Heart right ventricle (tissue), 16 donors: Measurements from ENCODE around the gene OGFR. TPM values are rescaled to one million over a fixed set of nuclear protein-coding genes. Genes with fewer than 3 reads are reported as not detected.
A peak's percentile ranks its signal among the peaks of the same experiment; 100 is the strongest.

ENCODE experiments used
- ATAC-seq, 8 donors: fragments of 200-7000 bp; cut with Tn5 transposase; one replicate each; pipeline ENCODE4 v1.9.1; 2020; ENCODE audit warnings: mild to moderate bottlenecking in 8 of 8, moderate library complexity in 8 of 8, moderate number of reproducible peaks in 1 of 8
- DNase-seq, 2 donors: peaks; one replicate each; pipeline ENCODE4 v3.0.0-alpha.2; 2020
- H3K27ac ChIP-seq, 10 donors: fragments of 200-600 bp; sonication (generic) in 2 of 10; one replicate each; pipeline versions ENCODE4 v1.5.0 to v1.8.0; 2020 to 2022; ENCODE audit warnings: mild to moderate bottlenecking in 3 of 10
- H3K27me3 ChIP-seq, 7 donors: fragments of 200-600 bp; one replicate each; pipeline ENCODE4 v1.8.0; 2021 to 2022; ENCODE audit warnings: mild to moderate bottlenecking in 2 of 7
- H3K36me3 ChIP-seq, 9 donors: fragments of 200-600 bp; sonication (generic) in 1 of 9; one replicate each; pipeline versions ENCODE4 v1.5.0 to v1.8.0; 2020 to 2022; ENCODE audit warnings: mild to moderate bottlenecking in 2 of 9
- H3K4me1 ChIP-seq, 9 donors: fragments of 200-600 bp; sonication (generic) in 1 of 9; one replicate each; pipeline versions ENCODE4 v1.5.0 to v1.8.0; 2020 to 2022; ENCODE audit warnings: mild to moderate bottlenecking in 4 of 9
- H3K4me3 ChIP-seq, 10 donors: fragments of 200-600 bp; sonication (generic) in 2 of 10; one replicate each; pipeline versions ENCODE4 v1.5.0 to v1.8.0; 2020 to 2022; ENCODE audit warnings: mild to moderate bottlenecking in 7 of 10, moderate library complexity in 2 of 10
- H3K9me3 ChIP-seq, 11 donors: fragments of 200-600 bp in 10 of 11; sonication (generic) in 2 of 11; one replicate each; pipeline versions ENCODE4 v1.5.0 to v1.8.0; 2013 to 2022; ENCODE audit warnings: mild to moderate bottlenecking in 2 of 11, control low read depth in 1 of 11, moderate library complexity in 1 of 11
- WGBS, 2 donors: extraction: QIAGEN DNeasy Blood & Tissue Kit; methylation state at CpG; one replicate each; pipeline ENCODE4 v1.1.7; 2013; ENCODE audit warnings: inconsistent platforms in 1 of 2; 5-methylcytosine and 5-hydroxymethylcytosine counted together
- intact Hi-C, 10 donors: fragments of 100-400 bp; cut with DNase I; formaldehyde crosslinking; loops; one replicate each; pipeline versions ENCODE4 v1.11.1 to v1.14.2; 2022
- polyA plus RNA-seq, 2 donors: library from polyadenylated mRNA; stranded (reverse); fragments of 200-250 nt; gene quantifications; one replicate each; pipeline ENCODE4 v1.2.3, GENCODE V29; 2013
- total RNA-seq, 10 donors: library from RNA; stranded (reverse); fragmentation: NEBNext Ultra II Directional in 3 of 10; extraction: Animal tissue kit (Norgen Biotek cat#: 25700) in 3 of 10; gene quantifications; one replicate each; pipeline versions ENCODE4 v1.2.1 to v1.2.4, GENCODE V29; 2021 to 2023
- TF ChIP-seq, protein P1 (sequence below), 9 donors: fragments of 200-600 bp; sonication (generic) in 2 of 9; IDR thresholded peaks; one replicate each; pipeline versions ENCODE4 v1.5.0 to v1.8.0; 2021 to 2022; ENCODE audit warnings: antibody characterized with exemption in 9 of 9, mild to moderate bottlenecking in 5 of 9, moderate library complexity in 1 of 9
- donor health status: Arrhythmogenic right ventricular cardiomyopathy.
- donor health status: ischemic (EF 13 %, LVEDD 7.1; RV severe dilation, severe dysfunction).
- donor health status: healthy with polysubstance abuse.
- donor health status: DM: no; HTN: yes; CAD: no.
- donor health status: DM: no; HTN: no; CAD: no.
- donor health status: ischemic (EF 25% LVEDD 6.9; RV normal size, moderate dysfunction).
- donor health status: ischemic (EF 25% LVEDD 5.7; RV mildly dilated, moderate dysfunction).
- donor health status: healthy.
- donor health status: DM: yes; HTN: yes; CAD: no.
- donor health status: Ischemic cardiomyopathy.
- donor health status: ischemic (EF 35%, LVEDD 5.7; RV mildly dilated, moderate dysfunction).
- donor health status: nonischemic (EF 11% LVEDD 7.7; RV severe dilation, severe dysfunction).
- donor health status: DM: yes; HTN: yes; CAD: no.
- donor health status: PGD.
- donor health status: ischemic (EF 29% LVEDD 5.4; RV normal size, mild dysfunction).
- donor health status: nonischemic (EF 23%, LVEDD 6.1; RV moderate dilation, normal function).

OGFR gene
- total and polyA plus RNA-seq, 12 donors: 13.0 to 37.5 (median 17.5) TPM

- intact Hi-C loops: loop anchor here in 3 of 10 donors (5.0 to 10.0 kb wide), 3 partner anchors 294 to 657 kb away; partner anchors contain the start of genes CABLES2 (in 2 of the 3), PSMA7 (in 1 of the 3) and SS18L1 (in 1 of the 3)
- peaks cover 6 to 63% (median 53%) of the 10 kb centered on the region in 9 donors for H3K4me1 ChIP-seq
- WGBS, 2 donors: 89 to 92% methylated on average over 8 of the region's 8 CpGs
Measured at GRCh38 chr20:62799036-62799435, 5.6 kb upstream of the OGFR start.

DNA sequence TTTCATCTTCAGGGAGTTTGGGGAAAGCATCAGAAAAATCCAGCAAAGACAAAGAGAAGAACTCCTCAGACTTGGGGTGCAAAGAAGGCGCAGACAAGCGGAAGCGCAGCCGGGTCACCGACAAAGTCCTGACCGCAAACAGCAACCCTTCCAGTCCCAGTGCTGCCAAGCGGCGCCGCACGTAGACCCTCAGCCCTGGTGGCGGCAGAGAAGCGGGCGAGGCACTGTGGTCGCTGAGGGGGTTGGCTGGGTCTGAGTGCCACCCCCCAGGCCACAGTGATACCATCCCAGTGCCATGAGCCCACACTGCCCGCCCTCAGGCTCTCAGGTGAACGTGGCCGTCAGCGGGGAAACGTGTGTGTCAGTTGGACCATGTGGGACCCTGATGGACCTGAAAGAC, 5.2 kb upstream of the OGFR start:
- Histone ChIP-seq H3K27ac (no peak overlapping the region), H3K9me3 (no peaks in the 10 kb centered on the region), H3K36me3 (peaks cover 0 to 44% (median 9%) of the 10 kb centered on the region in 9 donors), H3K4me3 (no peak overlapping the region), H3K27me3 (no peaks in the 10 kb centered on the region), H3K4me1 (peaks cover 6 to 65% (median 56%) of the 10 kb centered on the region in 9 donors)
- intact Hi-C loops: loop anchor here in 3 of 10 donors (5.0 to 10.0 kb wide), 3 partner anchors 295 to 657 kb away; partner anchors contain the start of genes CABLES2 (in 2 of the 3), PSMA7 (in 1 of the 3) and SS18L1 (in 1 of the 3)
- no peak for ATAC-seq
- WGBS, 2 donors: 97 to 98% methylated on average over 19 of the region's 19 CpGs
- TF ChIP-seq, protein P1, sequence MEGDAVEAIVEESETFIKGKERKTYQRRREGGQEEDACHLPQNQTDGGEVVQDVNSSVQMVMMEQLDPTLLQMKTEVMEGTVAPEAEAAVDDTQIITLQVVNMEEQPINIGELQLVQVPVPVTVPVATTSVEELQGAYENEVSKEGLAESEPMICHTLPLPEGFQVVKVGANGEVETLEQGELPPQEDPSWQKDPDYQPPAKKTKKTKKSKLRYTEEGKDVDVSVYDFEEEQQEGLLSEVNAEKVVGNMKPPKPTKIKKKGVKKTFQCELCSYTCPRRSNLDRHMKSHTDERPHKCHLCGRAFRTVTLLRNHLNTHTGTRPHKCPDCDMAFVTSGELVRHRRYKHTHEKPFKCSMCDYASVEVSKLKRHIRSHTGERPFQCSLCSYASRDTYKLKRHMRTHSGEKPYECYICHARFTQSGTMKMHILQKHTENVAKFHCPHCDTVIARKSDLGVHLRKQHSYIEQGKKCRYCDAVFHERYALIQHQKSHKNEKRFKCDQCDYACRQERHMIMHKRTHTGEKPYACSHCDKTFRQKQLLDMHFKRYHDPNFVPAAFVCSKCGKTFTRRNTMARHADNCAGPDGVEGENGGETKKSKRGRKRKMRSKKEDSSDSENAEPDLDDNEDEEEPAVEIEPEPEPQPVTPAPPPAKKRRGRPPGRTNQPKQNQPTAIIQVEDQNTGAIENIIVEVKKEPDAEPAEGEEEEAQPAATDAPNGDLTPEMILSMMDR (IDR thresholded peaks at IDR 0.05): no peak
- DNase-seq: no peak

More at GRCh38 chr20:62799036-62799435, 5.6 kb upstream of the OGFR start:
- DNase-seq (no peak), ATAC-seq (no peak)
- Histone ChIP-seq H3K36me3 (peaks cover 0 to 44% (median 9%) of the 10 kb centered on the region in 9 donors), H3K27me3 (no peaks in the 10 kb centered on the region), H3K27ac (no peak overlapping the region), H3K9me3 (no peaks in the 10 kb centered on the region), H3K4me3 (no peak overlapping the region)
- TF ChIP-seq, protein P1 (IDR thresholded peaks at IDR 0.05): no peak

DNA sequence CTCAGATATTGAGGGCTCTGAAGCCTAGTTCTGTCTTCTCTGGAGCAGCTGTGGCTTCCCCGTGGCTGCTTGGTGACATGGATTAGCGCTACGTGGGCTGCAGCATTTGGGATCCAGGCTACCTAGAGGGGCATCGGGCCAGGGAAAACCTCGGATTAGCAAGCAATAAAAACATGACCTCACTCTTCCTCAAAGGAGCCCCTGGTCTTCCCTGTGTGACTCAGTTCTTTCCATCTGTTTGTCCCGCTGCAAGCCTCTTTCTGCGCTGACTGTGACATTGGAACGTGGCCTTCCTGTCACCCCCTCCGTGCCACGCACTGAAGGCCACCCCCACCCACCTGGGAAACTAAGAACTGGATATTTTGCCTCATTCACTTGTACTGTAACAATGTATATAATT, 4.8 kb upstream of the OGFR start:
- no peak for ATAC-seq
- WGBS, 2 donors: 89% methylated on average over 10 of the region's 10 CpGs
- no peaks in the 10 kb centered on the region for H3K9me3 ChIP-seq
- H3K4me3 ChIP-seq: no peak overlapping the region
- peaks cover 0 to 44% (median 9%) of the 10 kb centered on the region in 9 donors for H3K36me3 ChIP-seq
- intact Hi-C loops: loop anchor here in 4 of 10 donors (5.0 to 10.0 kb wide), 3 partner anchors 295 to 658 kb away; partner anchors contain the start of genes CABLES2 (in 2 of the 4), PSMA7 (in 1 of the 4) and SS18L1 (in 1 of the 4)
- H3K27ac ChIP-seq: no peak overlapping the region
- DNase-seq: no peak
- H3K27me3 ChIP-seq: no peaks in the 10 kb centered on the region
- H3K4me1 ChIP-seq: peaks cover 6 to 61% (median 52%) of the 10 kb centered on the region in 9 donors
- TF ChIP-seq, protein P1 (IDR thresholded peaks at IDR 0.05): no peak

DNA sequence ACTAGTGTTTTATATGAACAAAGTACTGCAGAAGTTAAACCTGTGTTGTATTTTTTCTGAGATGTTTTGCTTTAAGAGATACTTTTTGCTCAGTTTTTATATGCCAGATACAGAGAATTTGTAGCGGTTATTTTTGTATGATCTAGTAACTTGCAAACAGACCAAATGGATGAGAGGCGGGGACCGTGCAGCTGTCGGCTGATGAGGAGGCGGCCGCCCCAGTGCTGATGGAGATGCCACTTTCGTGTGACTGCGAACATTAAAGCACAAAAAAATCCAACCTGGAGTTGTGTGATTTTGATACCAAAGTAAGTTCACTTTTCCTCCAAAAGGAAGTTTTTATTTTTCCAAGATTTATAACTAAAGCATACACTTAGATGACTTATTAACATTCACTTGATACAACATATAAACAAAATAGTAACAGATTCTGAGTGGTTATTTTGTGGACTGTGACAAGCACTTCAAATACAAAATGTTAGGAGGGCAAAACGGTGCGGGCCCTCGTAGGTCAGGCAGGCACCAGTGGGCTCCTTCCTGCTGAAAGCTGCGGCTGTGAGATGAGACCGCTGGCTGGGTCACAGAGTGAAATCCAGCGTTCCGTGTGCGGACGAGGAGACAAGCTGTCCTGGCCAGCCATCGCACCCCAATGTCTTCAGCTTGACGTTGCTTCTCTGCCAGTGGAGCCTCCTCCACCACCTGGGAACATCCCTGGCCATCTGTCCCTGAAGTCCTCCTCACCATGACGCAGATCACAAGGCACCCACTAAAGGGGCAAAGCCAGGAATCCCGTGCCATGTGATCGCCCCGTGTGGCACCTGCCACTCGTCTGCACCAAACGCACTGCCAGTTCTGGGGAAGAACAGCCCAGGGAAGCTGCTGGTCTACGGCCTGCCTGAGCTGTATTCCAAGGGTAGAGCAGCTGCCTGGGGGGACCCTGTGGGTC, 4.0 kb upstream of the OGFR start:
- no peak for ATAC-seq
- intact Hi-C loops: loop anchor here in 1 of 10 donors (10.0 kb wide), 1 partner anchor 296 kb away; no protein-coding TSS in a partner anchor
- Histone ChIP-seq H3K9me3 (no peaks in the 10 kb centered on the region), H3K4me3 (no peak overlapping the region), H3K4me1 (peaks cover 7 to 57% (median 48%) of the 10 kb centered on the region in 9 donors), H3K27me3 (no peaks in the 10 kb centered on the region), H3K36me3 (peaks cover 0 to 44% (median 9%) of the 10 kb centered on the region in 9 donors), H3K27ac (peak overlapping the region in 3 of 10 donors; percentile 68 to 77 (median 72))
- 79 to 83% methylated on average over 26 of the region's 26 CpGs for WGBS, 2 donors
- TF ChIP-seq, protein P1 (IDR thresholded peaks at IDR 0.05): no peak
- DNase-seq: no peak
